Stimulated activated CD8-positive, alpha-beta memory T cell treated with anti-CD3 and anti-CD28 coated beads, Interleukin-12 subunit alpha, Interleukin-12 subunit beta, amount 100 ng/mL, for 1 hour (primary cell): ENCODE results near the gene SEPTIN10.
A peak's percentile ranks its signal among the peaks of the same experiment; 100 is the strongest.
"Not testable (repeated sequence)": the region's sequence is repeated elsewhere in the genome, so short reads cannot be mapped to it uniquely, and the experiment has no call there.

Experiments used
- DNase-seq: peaks from one replicate; pipeline ENCODE4 v3.0.0-alpha.2; 2020; ENCODE audit warnings: low read depth

Gene SEPTIN10

GRCh38 chr2:109613922-109614714, at the start of gene SEPTIN10, which contains the start of gene SOWAHC:
SEPTIN10 (minus strand) TSS chr2:109613966; CDS start chr2:109613827, 139 bp downstream.
SOWAHC (plus strand) TSS chr2:109614364; CDS start chr2:109614490, 126 bp downstream.
- peak; percentile 55 for DNase-seq

- DNase-seq, result no peak
Measured at GRCh38 chr2:109662889-109663288, 49.1 kb upstream of the SEPTIN10 start.

GRCh38 chr2:109660046-109660860, 46.5 kb upstream of the SEPTIN10 start:
- no peak for DNase-seq

GRCh38 chr2:109659396-109660045, 45.8 kb upstream of the SEPTIN10 start:
- no peak for DNase-seq

GRCh38 chr2:109655287-109655686, 41.5 kb upstream of the SEPTIN10 start:
- no peak for DNase-seq

GRCh38 chr2:109654326-109655050, 40.7 kb upstream of the SEPTIN10 start:
- no peak for DNase-seq

GRCh38 chr2:109649736-109650695, 36.2 kb upstream of the SEPTIN10 start:
- DNase-seq, result no peak

GRCh38 chr2:109648041-109648527, 34.3 kb upstream of the SEPTIN10 start:
- no peak for DNase-seq

- no peak for DNase-seq
Measured at GRCh38 chr2:109647636-109648035, 33.9 kb upstream of the SEPTIN10 start.

- no peak for DNase-seq
Measured at GRCh38 chr2:109646961-109647360, 33.2 kb upstream of the SEPTIN10 start.

- DNase-seq, result no peak
Measured at GRCh38 chr2:109645412-109646184, 31.8 kb upstream of the SEPTIN10 start.

- no peak for DNase-seq
Measured at GRCh38 chr2:109644571-109645275, 31.0 kb upstream of the SEPTIN10 start.

GRCh38 chr2:109640000-109640399, 26.2 kb upstream of the SEPTIN10 start:
- DNase-seq, result not testable (repeated sequence)

GRCh38 chr2:109638795-109639194, 25.0 kb upstream of the SEPTIN10 start:
- no peak for DNase-seq

- no peak for DNase-seq
Measured at GRCh38 chr2:109637749-109638570, 24.2 kb upstream of the SEPTIN10 start.

GRCh38 chr2:109636317-109636716, 22.6 kb upstream of the SEPTIN10 start:
- no peak for DNase-seq

GRCh38 chr2:109635426-109636304, 21.9 kb upstream of the SEPTIN10 start:
- DNase-seq, result no peak
